Mesodermal cell (in vitro differentiated cells): ENCODE results near the gene STIP1.
A peak's percentile ranks its signal among the peaks of the same experiment; 100 is the strongest.

Experiments
- H3K27ac ChIP-seq: 2 replicates; pipeline ENCODE4 v1.7.0; 2013; ENCODE audit warnings: mild to moderate bottlenecking, low read depth, low read length, moderate library complexity; ENCODE audit not compliant: severe bottlenecking
- H3K36me3 ChIP-seq: 2 replicates; pipeline ENCODE4 v1.7.1; 2013; ENCODE audit warnings: mild to moderate bottlenecking, low read length, moderate library complexity; ENCODE audit not compliant: control insufficient read depth, insufficient read depth
- H3K4me1 ChIP-seq: one replicate; pipeline ENCODE4 v1.7.1; 2013; ENCODE audit warnings: mild to moderate bottlenecking, low read length; ENCODE audit not compliant: insufficient read depth, control insufficient read depth, poor library complexity, severe bottlenecking
- H3K4me3 ChIP-seq: 2 replicates; pipeline ENCODE4 v1.7.0; 2013; ENCODE audit warnings: low read length, control low read depth, mild to moderate bottlenecking; ENCODE audit not compliant: insufficient read depth, poor library complexity, severe bottlenecking; ENCODE audit errors: extremely low read depth
- H3K9me3 ChIP-seq: 2 replicates; pipeline ENCODE4 v1.7.1; 2013; ENCODE audit warnings: mild to moderate bottlenecking, low read length, moderate library complexity; ENCODE audit not compliant: control insufficient read depth
- WGBS, 2 experiments: methylation state at CpG; one replicate each; pipeline ENCODE4 v1.1.5; 2013; ENCODE audit warnings: missing lambda C conversion rate in 2 of 2; ENCODE audit not compliant: insufficient coverage in 2 of 2; 5-methylcytosine and 5-hydroxymethylcytosine counted together

STIP1 gene

DNA sequence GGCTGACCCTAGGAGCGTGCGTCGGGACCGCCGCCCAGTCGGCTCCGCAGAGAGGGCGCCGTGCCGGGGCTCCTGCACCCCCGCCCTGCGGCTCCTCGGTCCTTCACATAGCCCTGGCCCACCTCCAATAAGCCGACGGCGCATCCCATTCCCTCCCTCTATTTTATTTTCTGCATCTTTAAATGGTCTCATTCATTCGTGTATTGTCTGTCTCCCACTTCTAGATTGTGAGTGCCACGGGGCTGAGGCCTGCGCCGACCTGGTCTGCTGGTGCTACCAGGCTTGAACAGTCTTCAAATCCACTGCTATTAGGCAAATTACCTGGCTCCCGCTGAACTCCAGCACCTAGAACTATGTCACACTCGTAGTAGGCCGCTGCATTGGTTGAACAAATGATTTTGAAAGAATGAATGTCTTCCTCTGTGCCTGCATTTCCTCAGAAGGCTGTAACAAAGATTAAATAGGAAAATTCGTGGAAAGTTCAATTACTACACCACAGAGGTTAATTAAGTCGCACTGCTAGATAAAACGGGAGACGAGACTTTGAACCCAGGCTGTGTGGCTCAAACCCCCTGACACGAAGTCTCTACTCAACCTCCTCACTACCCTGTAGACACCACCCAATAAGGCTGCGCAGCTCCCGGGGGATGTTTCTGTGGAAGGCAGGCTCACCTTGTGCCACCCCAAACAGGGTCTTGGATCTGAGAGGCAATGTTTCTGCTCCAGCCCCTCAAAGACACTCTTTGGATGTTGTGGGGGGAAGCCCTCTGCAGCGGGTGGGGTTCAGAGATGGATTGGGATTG lies 62.0 kb downstream of the STIP1 start:
- Histone ChIP-seq H3K36me3 (peaks cover 21% of the 10 kb centered on the region), H3K4me1 (peaks cover 46% of the 10 kb centered on the region), H3K4me3 (peak overlapping the region; percentile 59), H3K9me3 (no peaks in the 10 kb centered on the region), H3K27ac (peak overlapping the region; percentile 90)
- 33 to 34% methylated on average over 26 of the region's 31 CpGs for WGBS, 2 experiments

DNA sequence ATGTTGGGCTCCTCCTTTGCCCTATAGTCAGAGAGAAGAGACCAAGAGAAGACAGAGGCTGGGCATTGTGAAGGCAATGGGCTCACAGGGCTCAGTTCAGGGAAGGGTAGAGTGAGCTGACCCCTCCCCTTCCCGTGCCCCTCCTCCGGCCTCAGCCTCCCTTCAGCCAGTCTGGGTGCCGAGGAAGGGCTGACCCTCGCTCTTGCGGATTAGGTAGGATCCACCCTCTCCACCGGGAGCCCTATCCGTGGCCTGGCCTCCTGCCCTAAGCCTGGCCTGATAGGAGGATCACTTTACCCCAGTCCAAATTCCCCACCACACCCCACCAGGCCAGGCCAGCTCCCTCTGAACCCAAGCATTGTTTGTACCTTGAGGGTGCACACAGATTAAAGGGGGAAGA lies 62.6 kb downstream of the STIP1 start:
- Histone ChIP-seq H3K4me1 (peaks cover 41% of the 10 kb centered on the region), H3K36me3 (peaks cover 22% of the 10 kb centered on the region), H3K9me3 (no peaks in the 10 kb centered on the region), H3K27ac (no peak overlapping the region), H3K4me3 (no peak overlapping the region)
- WGBS, 2 experiments, result 46 to 70% methylated on average over 4 to 7 of the region's 7 CpGs

DNA sequence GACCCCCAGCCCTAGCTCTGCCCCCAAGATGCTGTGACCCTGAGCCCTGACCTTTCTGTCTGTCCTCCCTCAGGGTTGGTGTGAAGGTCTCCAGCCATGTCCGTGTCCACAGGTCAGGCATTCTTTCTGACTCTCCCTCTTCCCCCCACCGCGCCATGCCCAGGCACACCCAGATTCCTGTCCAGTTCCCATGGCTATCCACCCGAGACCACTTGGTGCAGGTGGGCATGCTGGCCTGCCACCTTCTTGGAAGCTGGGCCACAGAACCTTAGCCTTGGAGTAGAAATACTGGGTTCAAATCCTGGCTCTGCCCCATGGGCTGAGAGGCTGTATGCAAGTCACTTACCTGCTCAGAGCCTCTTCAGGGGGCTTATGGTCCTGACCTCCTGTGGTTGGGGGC lies 63.1 kb downstream of the STIP1 start:
- peaks cover 18% of the 10 kb centered on the region for H3K36me3 ChIP-seq
- H3K27ac ChIP-seq, result no peak overlapping the region
- H3K9me3 ChIP-seq, result no peaks in the 10 kb centered on the region
- H3K4me1 ChIP-seq, result peaks cover 36% of the 10 kb centered on the region
- WGBS, 2 experiments, result 92 to 100% methylated on average over 1 to 4 of the region's 4 CpGs
- no peak overlapping the region for H3K4me3 ChIP-seq

DNA sequence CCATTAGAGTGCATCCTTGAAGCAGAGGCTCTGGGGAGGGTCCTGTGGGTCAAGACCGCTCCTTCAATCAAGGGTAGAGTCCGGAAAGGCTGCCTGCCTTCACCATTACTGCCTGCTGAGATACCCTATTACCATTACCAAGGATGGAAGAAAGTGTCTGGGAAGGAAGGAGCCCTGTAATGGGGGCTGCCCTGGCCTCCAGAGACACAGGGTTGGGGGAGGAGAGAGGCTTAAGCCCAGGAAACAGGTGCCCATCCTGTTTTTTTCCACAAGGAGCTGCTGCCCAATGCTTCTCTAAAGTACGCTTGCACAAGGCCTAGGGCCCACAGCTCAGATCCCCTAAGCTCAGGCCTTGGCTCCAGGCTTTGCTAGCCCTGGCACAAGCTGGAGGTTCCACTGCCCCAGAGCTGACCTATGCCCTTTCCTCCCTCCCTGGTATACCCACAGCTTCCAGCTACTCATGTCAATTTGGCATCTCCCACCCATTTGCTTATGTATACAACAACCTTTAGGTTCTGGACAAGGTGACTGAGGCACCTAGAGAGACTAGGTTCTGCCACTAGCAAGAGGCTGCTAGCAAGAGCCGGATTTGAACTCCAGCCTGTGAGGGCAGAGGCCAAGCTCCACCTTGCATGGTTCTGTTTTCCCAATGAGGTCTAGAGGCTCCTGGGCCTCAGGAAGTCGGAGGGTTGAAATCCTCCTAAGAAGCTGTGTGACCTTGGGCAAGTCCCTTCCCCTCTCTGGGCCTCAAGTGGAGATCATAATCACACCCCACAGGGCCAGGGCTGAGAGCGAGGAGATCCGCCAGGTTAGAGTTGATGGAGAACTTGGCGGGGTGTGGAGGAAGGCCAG lies 63.8 kb downstream of the STIP1 start:
- Histone ChIP-seq H3K9me3 (no peaks in the 10 kb centered on the region), H3K4me1 (peaks cover 35% of the 10 kb centered on the region), H3K4me3 (no peak overlapping the region), H3K36me3 (peaks cover 17% of the 10 kb centered on the region), H3K27ac (no peak overlapping the region)
- 64 to 87% methylated on average over 6 of the region's 8 CpGs for WGBS, 2 experiments

DNA sequence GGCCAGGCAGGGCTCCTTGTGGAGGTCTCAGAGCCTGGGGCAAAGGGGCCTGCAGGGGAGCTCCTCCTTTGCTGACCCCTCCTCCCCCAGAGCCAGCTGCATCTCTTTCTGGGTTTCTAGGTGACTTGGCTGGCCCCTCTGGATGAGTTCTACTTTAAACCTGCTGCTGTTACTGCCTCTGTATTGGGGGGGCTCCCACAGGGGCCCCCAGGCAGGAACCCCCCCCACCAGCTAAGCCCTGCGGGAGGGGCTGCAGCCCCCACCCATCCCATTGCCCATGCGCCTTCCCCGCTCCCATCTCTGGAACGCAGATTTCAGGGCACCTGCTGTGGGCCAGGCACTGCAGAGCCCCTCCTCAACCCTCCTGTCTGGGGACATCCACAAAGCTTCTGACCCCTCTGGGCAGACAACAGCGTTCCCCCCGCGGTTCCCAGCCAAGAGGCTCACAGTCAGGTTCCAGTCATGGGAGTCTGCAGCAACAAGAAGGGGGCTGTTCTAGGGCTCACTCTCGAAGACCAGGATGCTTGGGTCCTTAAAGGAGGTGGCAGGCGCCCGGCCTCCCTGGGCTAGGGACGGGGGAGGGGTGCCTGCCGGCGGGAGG lies 64.5 kb downstream of the STIP1 start:
- WGBS, 2 experiments, result 0 to 19% methylated on average over 6 to 12 of the region's 13 CpGs
- peak overlapping the region; percentile 41 for H3K27ac ChIP-seq
- peak overlapping the region; percentile 49 for H3K4me3 ChIP-seq
- peaks cover 20% of the 10 kb centered on the region for H3K36me3 ChIP-seq
- peaks cover 35% of the 10 kb centered on the region for H3K4me1 ChIP-seq
- no peaks in the 10 kb centered on the region for H3K9me3 ChIP-seq

DNA sequence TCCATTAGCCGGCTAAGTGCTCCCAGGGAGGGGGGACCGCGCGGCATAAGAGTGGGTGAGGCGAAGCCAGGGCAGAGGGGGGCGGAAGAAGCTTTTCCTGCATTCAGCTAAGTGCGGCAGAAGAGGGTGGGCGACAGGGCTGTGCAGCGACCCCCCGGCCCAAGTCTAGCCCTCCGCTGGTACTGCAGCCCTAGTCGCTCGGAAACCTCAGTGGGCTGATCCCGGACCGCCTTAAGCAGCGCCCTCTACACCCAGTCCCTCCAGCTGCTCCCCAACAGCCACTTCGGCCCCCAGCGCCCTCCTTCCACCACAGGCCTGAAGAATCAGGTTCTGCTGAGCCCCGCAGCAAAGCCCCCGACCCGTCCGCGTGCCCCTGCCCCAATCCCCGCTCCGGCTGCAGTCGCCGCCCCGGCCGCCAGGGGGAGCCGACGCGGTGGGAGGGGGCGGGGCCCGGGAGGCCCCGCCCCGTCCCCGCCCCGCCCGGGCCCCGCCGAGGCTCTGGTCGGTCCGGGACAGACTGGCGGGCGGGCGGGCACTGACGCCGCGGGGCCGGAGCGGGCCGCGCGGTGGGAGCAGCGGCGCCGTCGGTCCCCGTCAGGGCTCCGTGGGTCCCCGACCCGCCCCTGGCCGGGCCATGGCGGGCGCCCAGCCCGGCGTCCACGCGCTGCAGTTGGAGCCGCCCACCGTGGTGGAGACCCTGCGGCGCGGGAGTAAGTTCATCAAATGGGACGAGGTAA lies 65.2 kb downstream of the STIP1 start, which contains the start of gene PLCB3:
TSS of gene PLCB3 (plus strand) at position 515 of the 737 bp plus-strand sequence. CDS start at position 635, 120 bp downstream.
- peak within 1 kb of the TSS; percentile 41 for H3K27ac ChIP-seq
- H3K36me3 ChIP-seq, result peaks cover 26% of the 10 kb centered on the region
- H3K9me3 ChIP-seq, result no peaks in the 10 kb centered on the region
- WGBS, 2 experiments, result 1 to 2% methylated on average over 54 to 68 of the region's 75 CpGs
- peak within 1 kb of the TSS; percentile 78 for H3K4me3 ChIP-seq
- peaks cover 35% of the 10 kb centered on the region for H3K4me1 ChIP-seq

DNA sequence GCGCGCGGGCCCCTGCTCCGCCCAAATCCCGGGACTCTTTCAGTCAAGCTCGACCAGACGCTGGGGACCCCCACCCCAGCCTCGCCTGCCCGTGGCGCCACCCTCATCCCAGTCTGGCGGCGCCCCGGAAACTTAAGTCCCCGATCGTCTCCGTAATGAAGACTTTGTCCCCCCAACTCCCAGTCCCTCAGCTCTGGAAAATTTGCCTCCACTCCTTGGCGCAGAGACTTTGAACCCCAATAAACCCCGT lies 65.7 kb downstream of the STIP1 start:
- WGBS, 2 experiments, result 0 to 1% methylated on average over 17 to 18 of the region's 18 CpGs
- Histone ChIP-seq H3K4me3 (peak overlapping the region; percentile 78), H3K4me1 (peaks cover 35% of the 10 kb centered on the region), H3K27ac (no peak overlapping the region), H3K36me3 (peaks cover 31% of the 10 kb centered on the region), H3K9me3 (no peaks in the 10 kb centered on the region)

DNA sequence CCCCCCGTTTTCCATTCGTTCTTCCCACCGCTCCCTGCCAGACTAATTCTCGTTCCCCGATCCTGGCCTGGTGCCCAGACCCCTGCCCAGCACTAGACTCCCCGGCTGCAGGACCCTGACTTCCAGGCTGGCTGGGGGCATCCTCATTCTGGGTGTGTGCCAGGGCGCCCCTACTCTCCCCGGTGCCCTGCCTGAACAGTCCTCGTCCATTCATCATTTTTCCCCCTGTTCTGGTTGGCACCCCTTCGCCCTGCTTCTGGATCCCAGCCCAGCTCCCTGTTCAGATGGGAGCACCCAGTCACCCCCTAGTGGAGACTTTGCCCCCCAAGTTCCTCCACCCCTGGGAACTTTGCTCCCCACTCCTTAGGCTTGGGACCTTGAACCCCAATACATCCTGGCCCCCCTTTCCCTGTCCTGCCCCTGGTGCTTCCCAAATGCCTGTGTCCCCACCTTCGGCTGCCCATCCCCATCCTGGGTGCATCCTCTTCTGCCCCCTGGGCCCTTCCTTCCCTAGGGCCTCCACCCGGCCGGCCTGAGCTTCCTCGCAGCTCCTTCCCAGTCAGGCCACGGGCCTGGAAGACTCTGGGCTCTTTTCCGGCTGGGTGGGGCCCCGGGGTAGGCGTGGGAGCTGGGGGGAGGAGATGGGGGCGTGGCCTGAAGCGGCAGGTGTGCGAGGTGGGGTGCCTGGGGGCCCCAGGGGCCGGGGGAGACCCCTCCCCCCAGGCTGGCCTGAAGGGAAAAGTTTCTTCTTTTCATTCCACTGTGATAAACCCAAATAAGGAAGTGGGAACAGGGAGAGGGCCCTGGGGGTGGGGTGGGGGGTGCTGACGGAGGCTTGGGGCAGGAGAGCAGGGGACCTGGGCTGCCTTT lies 66.3 kb downstream of the STIP1 start:
- no peak overlapping the region for H3K27ac ChIP-seq
- H3K9me3 ChIP-seq, result no peaks in the 10 kb centered on the region
- H3K4me3 ChIP-seq, result peak overlapping the region; percentile 78
- H3K4me1 ChIP-seq, result peaks cover 35% of the 10 kb centered on the region
- peaks cover 34% of the 10 kb centered on the region for H3K36me3 ChIP-seq
- WGBS, 2 experiments, result 9 to 21% methylated on average over 9 to 12 of the region's 23 CpGs

DNA sequence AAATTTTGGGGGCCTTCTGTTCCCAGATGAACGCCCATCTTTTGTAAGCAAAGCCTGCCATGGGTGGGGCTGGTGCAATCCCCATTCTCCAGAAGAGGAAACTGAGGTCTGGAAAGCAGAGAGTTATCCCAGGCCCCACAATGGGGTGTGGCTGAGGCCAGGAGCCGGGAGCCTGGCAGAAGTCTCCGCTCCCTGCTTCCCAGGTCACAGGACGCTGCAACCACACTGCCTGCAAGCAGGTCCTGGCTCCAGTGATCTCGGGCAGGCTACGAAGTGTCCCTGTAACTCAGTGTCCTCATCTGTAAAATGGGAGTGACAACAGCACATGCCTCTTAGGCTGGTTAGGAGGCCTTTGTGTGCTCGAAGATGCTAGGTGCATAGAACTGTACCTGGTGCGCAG lies 67.1 kb downstream of the STIP1 start:
- H3K27ac ChIP-seq, result no peak overlapping the region
- H3K4me3 ChIP-seq, result peak overlapping the region; percentile 78
- peaks cover 32% of the 10 kb centered on the region for H3K4me1 ChIP-seq
- H3K9me3 ChIP-seq, result no peaks in the 10 kb centered on the region
- 86 to 87% methylated on average over 8 of the region's 8 CpGs for WGBS, 2 experiments
- peaks cover 42% of the 10 kb centered on the region for H3K36me3 ChIP-seq
